Measurements from ENCODE around the gene ABHD12.

DNA sequence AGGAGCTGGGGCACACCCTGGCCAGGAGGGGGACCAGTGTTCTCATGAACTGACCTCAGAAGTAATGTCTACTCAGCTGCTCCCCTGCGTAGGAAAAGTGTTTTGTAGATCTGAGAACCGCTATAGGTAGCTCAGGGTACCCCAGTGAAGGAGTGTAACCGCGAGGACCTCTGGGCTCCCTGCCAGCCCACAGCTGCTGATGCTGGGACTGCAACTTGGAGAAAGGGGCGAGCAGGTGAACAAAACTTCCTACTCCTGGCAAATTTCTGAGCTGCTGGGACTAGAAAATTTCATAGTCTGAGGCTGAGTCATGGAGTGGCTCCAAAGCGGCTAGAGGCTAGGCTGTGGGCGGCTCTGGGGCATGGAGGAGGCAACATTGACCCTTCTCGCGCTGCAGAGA, 90.8 kb downstream of the ABHD12 start:
- TF ChIP-seq CTCF (IDR thresholded peaks at IDR 0.05) (no peak), POLR2A (IDR thresholded peaks at IDR 0.05) (no peak)
